Kidney (tissue), 14 donors: ENCODE results near the gene MAML2. TPM values are rescaled to one million over a fixed set of nuclear protein-coding genes. Genes with fewer than 3 reads are reported as not detected.

Experiments used
- DNase-seq, 5 donors: peaks; one replicate each; pipeline ENCODE4 v3.0.0-alpha.2; 2013 to 2020
- FAIRE-seq: peaks from 2 replicates; lab custom pipeline; 2012; peaks lifted over from hg19 to GRCh38; lab: Jason Lieb, UNC
- H3K27ac ChIP-seq, 2 donors: one replicate each; pipeline ENCODE4 v1.7.0; 2013; ENCODE audit warnings: low read depth in 2 of 2, low read length in 2 of 2, inconsistent platforms in 1 of 2
- H3K27me3 ChIP-seq: one replicate; pipeline ENCODE4 v1.7.1; 2013; ENCODE audit warnings: low read length, inconsistent platforms; ENCODE audit not compliant: control insufficient read depth, insufficient read depth
- H3K36me3 ChIP-seq, 3 donors: one replicate each; pipeline versions ENCODE4 v1.7.0 to v1.7.1; 2013; ENCODE audit warnings: low read length in 3 of 3, control low read depth in 1 of 3, inconsistent platforms in 1 of 3; ENCODE audit not compliant: insufficient read depth in 3 of 3, control insufficient read depth in 2 of 3
- H3K4me1 ChIP-seq, 3 donors: one replicate each; pipeline versions ENCODE4 v1.7.0 to v1.7.1; 2013; ENCODE audit warnings: low read length in 3 of 3, inconsistent platforms in 1 of 3, low read depth in 1 of 3; ENCODE audit not compliant: control insufficient read depth in 2 of 3, insufficient read depth in 2 of 3
- H3K4me3 ChIP-seq, 3 donors: one replicate each; pipeline versions ENCODE4 v1.7.0 to v1.8.1; 2013; ENCODE audit warnings: low read length in 3 of 3, control low read depth in 1 of 3, inconsistent platforms in 1 of 3
- H3K9ac ChIP-seq, 3 donors: one replicate each; pipeline versions ENCODE4 v1.7.0 to v1.7.1; 2013; ENCODE audit warnings: low read length in 3 of 3, control low read depth in 1 of 3, inconsistent platforms in 1 of 3
- H3K9me3 ChIP-seq, 3 donors: one replicate each; pipeline versions ENCODE4 v1.7.0 to v1.7.1; 2013; ENCODE audit warnings: low read length in 3 of 3, control low read depth in 1 of 3, inconsistent platforms in 1 of 3; ENCODE audit not compliant: control insufficient read depth in 2 of 3, insufficient read depth in 1 of 3
- intact Hi-C: fragments of 100-400 bp; cut with DNase I; formaldehyde crosslinking; loops from one replicate; pipeline ENCODE4 v1.11.1; 2022
- polyA plus RNA-seq: library from polyadenylated mRNA; stranded (reverse); fragments of 350-450 nt; fragmentation: Illumina TruSeq; extraction: RNeasy Lipid Tissue Mini Kit (QIAGEN cat#74804); gene quantifications from one replicate; pipeline ENCODE4 v1.2.3, GENCODE V29; 2014; ENCODE audit warnings: low read depth, low replicate concordance; ENCODE audit not compliant: insufficient read depth
- total RNA-seq: library from RNA; stranded (reverse); fragmentation: NEBNext Ultra II Directional; extraction: Animal tissue kit (Norgen Biotek cat#: 25700); gene quantifications from one replicate; pipeline ENCODE4 v1.2.1, GENCODE V29; 2021
- TF ChIP-seq, protein P1 (sequence below): IDR thresholded peaks from 3 replicates; pipeline ENCODE4 v1.5.1; 2012; ENCODE audit warnings: mild to moderate bottlenecking, moderate library complexity, borderline replicate concordance; ENCODE audit not compliant: insufficient read depth; ENCODE audit errors: extremely low read depth
- donor health status: control.
- donor health status: control.
- donor health status: control.
- donor health status: control.
- donor health status: control.
- donor health status: DM: yes; HTN: yes; CAD: no.
- donor health status: Normal renal cell carcinoma (clear cell type).

MAML2 gene
- total and polyA plus RNA-seq, 2 donors from 2014 or later, result 4.9 to 32.3 TPM

GRCh38 chr11:96309016-96309642 is 33.9 kb downstream of the MAML2 start:
- no peak for DNase-seq
- FAIRE-seq, result no peak
- intact Hi-C loops, result no loop called here
- Histone ChIP-seq H3K36me3 (no peaks in the 10 kb centered on the region), H3K9me3 (no peaks in the 10 kb centered on the region), H3K27me3 (no peaks in the 10 kb centered on the region), H3K4me1 (peaks cover 12 to 36% (median 22%) of the 10 kb centered on the region in 3 donors), H3K9ac (no peak overlapping the region), H3K4me3 (no peak overlapping the region), H3K27ac (peak overlapping the region in 1 of 2 donors; percentile 34)
- TF ChIP-seq, protein P1, sequence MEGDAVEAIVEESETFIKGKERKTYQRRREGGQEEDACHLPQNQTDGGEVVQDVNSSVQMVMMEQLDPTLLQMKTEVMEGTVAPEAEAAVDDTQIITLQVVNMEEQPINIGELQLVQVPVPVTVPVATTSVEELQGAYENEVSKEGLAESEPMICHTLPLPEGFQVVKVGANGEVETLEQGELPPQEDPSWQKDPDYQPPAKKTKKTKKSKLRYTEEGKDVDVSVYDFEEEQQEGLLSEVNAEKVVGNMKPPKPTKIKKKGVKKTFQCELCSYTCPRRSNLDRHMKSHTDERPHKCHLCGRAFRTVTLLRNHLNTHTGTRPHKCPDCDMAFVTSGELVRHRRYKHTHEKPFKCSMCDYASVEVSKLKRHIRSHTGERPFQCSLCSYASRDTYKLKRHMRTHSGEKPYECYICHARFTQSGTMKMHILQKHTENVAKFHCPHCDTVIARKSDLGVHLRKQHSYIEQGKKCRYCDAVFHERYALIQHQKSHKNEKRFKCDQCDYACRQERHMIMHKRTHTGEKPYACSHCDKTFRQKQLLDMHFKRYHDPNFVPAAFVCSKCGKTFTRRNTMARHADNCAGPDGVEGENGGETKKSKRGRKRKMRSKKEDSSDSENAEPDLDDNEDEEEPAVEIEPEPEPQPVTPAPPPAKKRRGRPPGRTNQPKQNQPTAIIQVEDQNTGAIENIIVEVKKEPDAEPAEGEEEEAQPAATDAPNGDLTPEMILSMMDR, result no peak

- FAIRE-seq (no peak), DNase-seq (no peak)
- H3K36me3 ChIP-seq, result no peaks in the 10 kb centered on the region
- TF ChIP-seq, protein P1, result no peak
- intact Hi-C loops, result no loop called here
- H3K4me3 ChIP-seq, result peak overlapping the region; percentile 56 to 65 (median 62)
- no peaks in the 10 kb centered on the region for H3K9me3 ChIP-seq
- H3K27ac ChIP-seq, result peak overlapping the region; percentile 91 to 93
- H3K9ac ChIP-seq, result peak overlapping the region; percentile 59 to 76 (median 71)
- peaks cover 12 to 38% (median 25%) of the 10 kb centered on the region in 3 donors for H3K4me1 ChIP-seq
- H3K27me3 ChIP-seq, result no peaks in the 10 kb centered on the region
Observed at GRCh38 chr11:96307776-96308140, 35.2 kb downstream of the MAML2 start.

- H3K36me3 ChIP-seq, result no peaks in the 10 kb centered on the region
- H3K27ac ChIP-seq, result peak overlapping the region; percentile 91 to 93
- intact Hi-C loops, result no loop called here
- no peaks in the 10 kb centered on the region for H3K27me3 ChIP-seq
- H3K4me3 ChIP-seq, result peak overlapping the region; percentile 56 to 65 (median 62)
- H3K9me3 ChIP-seq, result no peaks in the 10 kb centered on the region
- TF ChIP-seq, protein P1, result no peak
- peak overlapping the region; percentile 59 to 76 (median 71) for H3K9ac ChIP-seq
- FAIRE-seq (peak; percentile 97), DNase-seq (peak; percentile 72 to 100 (median 95))
- peaks cover 12 to 44% (median 25%) of the 10 kb centered on the region in 3 donors for H3K4me1 ChIP-seq
Observed at GRCh38 chr11:96306933-96307775, 35.8 kb downstream of the MAML2 start.
